ENCODE results near the gene PIGP.
"Not testable (repeated sequence)": the region's sequence is repeated elsewhere in the genome, so short reads cannot be mapped to it uniquely, and the experiment has no call there.

PIGP gene

GRCh38 chr21:37072988-37073416 is at the start of gene PIGP, which contains the start of gene TTC3:
TSS of gene PIGP (minus strand) at chr21:37073071. CDS start at chr21:37072515, 556 bp downstream.
TSS of gene TTC3 (plus strand) at chr21:37073254. CDS start at chr21:37087258, 14,004 bp downstream.
- peak within 1 kb of the TSS; percentile 76 for H3K4me3 ChIP-seq (ENCODE audit: low read depth, low read length)

GRCh38 chr21:37119421-37120218 is 46.7 kb upstream of the PIGP start:
- no peak overlapping the region for H3K4me3 ChIP-seq (ENCODE audit: low read depth, low read length)

GRCh38 chr21:37118187-37118826 is 45.4 kb upstream of the PIGP start:
- no peak overlapping the region for H3K4me3 ChIP-seq (ENCODE audit: low read depth, low read length)

GRCh38 chr21:37117204-37117603 is 44.3 kb upstream of the PIGP start:
- no peak overlapping the region for H3K4me3 ChIP-seq (ENCODE audit: low read depth, low read length)

GRCh38 chr21:37116459-37116858 is 43.6 kb upstream of the PIGP start:
- H3K4me3 ChIP-seq (ENCODE audit: low read depth, low read length): not testable (repeated sequence)

- not testable (repeated sequence) for H3K4me3 ChIP-seq (ENCODE audit: low read depth, low read length)
These were observed 41.4 kb upstream of the PIGP start for GRCh38 chr21:37114301-37114700.

GRCh38 chr21:37111029-37111428 is 38.2 kb upstream of the PIGP start:
- H3K4me3 ChIP-seq (ENCODE audit: low read depth, low read length): not testable (repeated sequence)

- H3K4me3 ChIP-seq (ENCODE audit: low read depth, low read length): no peak overlapping the region
These were observed 34.1 kb upstream of the PIGP start for GRCh38 chr21:37106998-37107397.

GRCh38 chr21:37102746-37103145 is 29.9 kb upstream of the PIGP start:
- not testable (repeated sequence) for H3K4me3 ChIP-seq (ENCODE audit: low read depth, low read length)

GRCh38 chr21:37101384-37101783 is 28.5 kb upstream of the PIGP start:
- H3K4me3 ChIP-seq (ENCODE audit: low read depth, low read length): no peak overlapping the region

GRCh38 chr21:37100316-37100715 is 27.4 kb upstream of the PIGP start:
- H3K4me3 ChIP-seq (ENCODE audit: low read depth, low read length): no peak overlapping the region

- H3K4me3 ChIP-seq (ENCODE audit: low read depth, low read length): no peak overlapping the region
These were observed 25.9 kb upstream of the PIGP start for GRCh38 chr21:37098751-37099150.

GRCh38 chr21:37095821-37096220 is 22.9 kb upstream of the PIGP start:
- no peak overlapping the region for H3K4me3 ChIP-seq (ENCODE audit: low read depth, low read length)

GRCh38 chr21:37093977-37094376 is 21.1 kb upstream of the PIGP start:
- no peak overlapping the region for H3K4me3 ChIP-seq (ENCODE audit: low read depth, low read length)

- no peak overlapping the region for H3K4me3 ChIP-seq (ENCODE audit: low read depth, low read length)
These were observed 15.4 kb upstream of the PIGP start for GRCh38 chr21:37088186-37088735.

- no peak overlapping the region for H3K4me3 ChIP-seq (ENCODE audit: low read depth, low read length)
These were observed 14.3 kb upstream of the PIGP start for GRCh38 chr21:37087188-37087587.

GRCh38 chr21:37085726-37086125 is 12.9 kb upstream of the PIGP start:
- H3K4me3 ChIP-seq (ENCODE audit: low read depth, low read length): no peak overlapping the region

- no peak overlapping the region for H3K4me3 ChIP-seq (ENCODE audit: low read depth, low read length)
These were observed 10.1 kb upstream of the PIGP start for GRCh38 chr21:37082856-37083528.

- H3K4me3 ChIP-seq (ENCODE audit: low read depth, low read length): no peak overlapping the region
These were observed 9.5 kb upstream of the PIGP start for GRCh38 chr21:37082375-37082774.

- H3K4me3 ChIP-seq (ENCODE audit: low read depth, low read length): no peak overlapping the region
These were observed 6.4 kb upstream of the PIGP start for GRCh38 chr21:37079211-37079824.

- H3K4me3 ChIP-seq (ENCODE audit: low read depth, low read length): no peak overlapping the region
These were observed 4.5 kb upstream of the PIGP start for GRCh38 chr21:37077403-37077802.
